Stimulated activated CD8-positive, alpha-beta memory T cell treated with anti-CD3 and anti-CD28 coated beads, Interleukin-7, amount 100 ng/mL, for 4 hours (primary cell): ENCODE measurements around the gene USP5.
"Not testable (repeated sequence)": the region's sequence is repeated elsewhere in the genome, so short reads cannot be mapped to it uniquely, and the experiment has no call there.

Experiments
- DNase-seq, 2 donors: peaks; one replicate each; pipeline ENCODE4 v3.0.0-alpha.2; 2020; ENCODE audit warnings: low read depth in 2 of 2

The USP5 gene

GRCh38 chr12:6887460-6887859 lies 35.5 kb downstream of the USP5 start:
- DNase-seq, result no peak

DNA sequence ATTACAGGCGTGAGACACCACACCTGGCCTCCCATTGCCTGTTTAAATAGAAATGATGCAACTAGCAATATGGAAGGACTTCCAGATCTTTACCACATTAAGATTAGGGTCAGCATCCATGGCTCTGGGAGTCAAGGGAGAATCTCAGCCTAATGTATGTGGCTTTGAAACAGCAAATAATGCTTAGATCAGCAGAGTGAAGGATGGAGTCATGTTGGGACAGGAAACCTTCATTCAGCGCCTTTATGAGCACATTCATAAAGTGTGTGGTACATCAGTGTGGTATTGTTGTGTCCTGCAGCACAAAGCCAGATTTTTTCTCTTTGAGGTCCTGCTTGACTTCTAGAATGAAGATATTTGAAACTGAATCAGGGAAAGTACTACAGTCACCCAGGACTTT lies 36.4 kb downstream of the USP5 start:
- DNase-seq, result no peak

DNA sequence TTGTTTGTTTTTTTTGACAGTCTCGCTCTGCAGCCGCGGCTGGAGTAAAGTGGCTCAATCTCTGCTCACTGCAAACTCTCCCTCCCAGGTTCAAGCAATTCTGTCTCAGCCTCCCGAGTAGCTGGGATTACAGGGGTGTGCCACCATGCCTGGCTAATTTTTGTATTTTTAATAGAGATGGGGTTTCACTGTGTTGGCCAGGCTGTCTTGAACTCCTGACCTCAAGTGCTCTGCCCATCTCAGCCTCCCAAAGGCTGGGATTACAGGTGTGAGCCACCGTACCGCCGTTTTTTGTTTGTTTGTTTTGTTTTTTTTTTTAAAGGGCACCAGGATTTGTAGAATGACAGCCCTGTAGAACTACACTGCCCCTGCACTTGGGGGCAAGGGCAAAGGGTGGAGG lies 36.8 kb downstream of the USP5 start:
- DNase-seq, result not testable (repeated sequence)

DNA sequence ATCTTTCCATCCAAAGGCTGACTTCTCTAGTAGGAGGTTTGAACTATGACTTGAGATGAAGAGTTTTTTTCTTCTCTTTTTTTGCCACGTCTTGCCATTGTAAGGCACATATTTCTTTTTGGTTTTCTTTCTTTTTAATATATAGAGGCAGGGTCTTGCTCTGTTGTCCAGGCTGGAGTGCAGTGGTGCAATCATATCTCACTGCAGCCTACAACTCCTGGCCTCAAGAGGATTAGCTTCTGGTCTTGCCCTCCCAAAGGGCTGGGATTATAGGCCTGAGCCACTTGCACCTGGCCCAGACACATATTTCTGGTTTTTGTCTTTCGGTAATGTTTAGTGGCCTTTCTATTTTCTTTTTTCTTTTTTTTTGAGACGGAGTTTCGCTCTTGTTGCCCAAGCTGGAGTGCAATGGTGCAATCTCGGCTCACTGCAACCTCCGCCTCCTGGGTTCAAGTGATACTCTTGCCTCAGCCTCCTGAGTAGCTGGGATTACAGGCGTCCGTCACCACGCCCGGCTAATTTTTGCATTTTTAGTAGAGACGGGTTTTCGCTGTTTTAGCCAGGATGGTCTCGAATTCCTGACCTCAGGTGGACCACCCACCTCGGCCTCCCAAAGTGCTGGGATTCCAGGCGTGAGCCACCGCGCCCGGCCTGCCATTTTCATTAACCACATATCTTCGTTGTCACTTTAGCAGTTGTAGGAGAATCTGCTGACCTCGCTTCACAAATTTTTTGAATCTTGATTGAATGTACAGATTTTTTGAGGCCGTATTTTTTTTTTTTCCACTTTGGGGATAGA lies 38.0 kb downstream of the USP5 start:
- DNase-seq, result not testable (repeated sequence)

GRCh38 chr12:6890789-6891645 lies 39.1 kb downstream of the USP5 start:
- peak; percentile 95 to 99 for DNase-seq

GRCh38 chr12:6891646-6892001 lies 39.7 kb downstream of the USP5 start:
- DNase-seq, result no peak

GRCh38 chr12:6892683-6893082 lies 40.7 kb downstream of the USP5 start:
- DNase-seq, result not testable (repeated sequence)

DNA sequence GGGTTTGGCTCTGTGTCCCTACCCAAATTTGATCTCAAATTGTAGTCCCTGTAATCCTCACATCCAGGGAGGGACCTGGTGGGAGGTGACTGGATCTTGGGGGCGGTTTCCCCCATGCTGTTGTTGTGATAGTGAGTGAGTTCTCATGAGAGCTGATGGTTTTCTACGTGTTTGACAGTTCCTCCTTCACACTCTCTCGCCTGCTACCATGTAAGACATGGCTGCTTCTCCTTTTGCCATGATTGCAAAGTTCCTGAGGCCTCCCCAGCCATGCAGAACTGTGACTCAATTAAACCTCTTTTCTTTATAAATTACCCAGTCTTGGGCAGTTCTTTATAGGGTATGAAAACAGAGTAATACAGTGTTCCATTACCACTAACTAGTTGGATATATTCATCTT lies 42.4 kb downstream of the USP5 start:
- no peak for DNase-seq

DNA sequence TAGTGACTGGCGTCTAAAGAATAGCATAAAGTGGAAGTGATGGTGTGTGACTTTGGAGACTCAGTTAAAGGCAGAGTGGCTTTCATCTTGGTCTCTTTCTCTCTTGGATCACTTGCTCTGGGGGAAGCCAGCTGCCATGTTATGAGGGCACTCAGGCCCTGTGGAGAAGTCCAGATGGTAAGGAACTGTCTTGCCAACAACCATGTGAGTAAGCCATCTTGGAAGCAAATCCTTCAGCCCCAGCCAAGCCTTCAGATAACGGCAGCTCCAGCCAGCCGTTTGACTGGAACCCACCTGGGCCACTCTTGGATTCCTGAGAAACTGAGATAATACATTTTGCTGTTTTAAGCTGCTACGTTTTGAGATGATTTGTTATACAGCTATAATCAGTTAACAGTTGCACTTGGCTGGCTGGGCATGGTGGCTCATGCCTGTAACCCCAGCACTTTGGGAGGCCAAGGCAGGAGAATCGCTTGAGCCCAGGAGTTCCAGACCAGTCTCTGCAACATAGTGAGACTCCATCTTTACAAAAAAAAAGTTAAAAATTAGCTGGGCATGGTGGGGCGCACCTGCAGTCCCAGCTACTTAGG lies 45.0 kb downstream of the USP5 start:
- DNase-seq, result no peak

DNA sequence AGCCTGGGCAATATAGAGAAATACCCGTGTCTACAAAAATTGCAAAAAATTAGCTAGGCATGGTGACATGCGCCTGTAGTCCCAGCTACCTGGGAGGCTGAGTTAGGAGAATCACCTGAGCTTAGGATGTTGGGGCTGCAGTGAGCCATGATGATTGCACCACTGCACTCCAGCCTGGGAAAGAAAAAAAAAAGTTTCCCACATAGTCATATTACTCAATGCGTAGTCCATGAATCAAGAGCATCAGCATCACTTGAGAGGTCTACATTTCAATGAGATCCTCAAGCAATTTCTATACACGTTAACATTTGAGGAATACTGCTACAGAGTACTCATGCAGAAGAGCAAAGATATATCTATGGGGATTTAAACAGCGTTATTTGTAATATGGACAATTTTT lies 47.5 kb downstream of the USP5 start:
- DNase-seq, result no peak

- DNase-seq, result peak in 1 of 2 donors; percentile 33
These were observed 48.0 kb downstream of the USP5 start for GRCh38 chr12:6899837-6900519.

DNA sequence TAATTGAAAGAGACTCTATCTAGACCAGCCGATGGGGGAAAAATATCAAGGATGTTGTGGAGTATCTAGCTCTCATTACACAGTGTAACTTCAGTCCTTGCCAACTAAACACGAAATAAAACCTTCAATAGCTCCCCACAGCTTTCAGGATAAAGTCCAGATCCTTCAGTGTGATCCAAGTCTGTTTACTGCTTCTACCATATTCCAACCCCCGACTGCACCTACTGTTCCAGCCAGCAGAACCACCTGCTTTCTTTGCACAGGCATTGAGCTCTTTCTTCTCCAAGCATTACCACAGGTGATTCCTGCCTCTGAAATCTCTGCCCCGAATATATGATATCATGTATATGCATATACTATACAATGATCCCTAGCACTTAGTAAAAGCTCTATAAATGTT lies 50.5 kb downstream of the USP5 start:
- no peak for DNase-seq

DNA sequence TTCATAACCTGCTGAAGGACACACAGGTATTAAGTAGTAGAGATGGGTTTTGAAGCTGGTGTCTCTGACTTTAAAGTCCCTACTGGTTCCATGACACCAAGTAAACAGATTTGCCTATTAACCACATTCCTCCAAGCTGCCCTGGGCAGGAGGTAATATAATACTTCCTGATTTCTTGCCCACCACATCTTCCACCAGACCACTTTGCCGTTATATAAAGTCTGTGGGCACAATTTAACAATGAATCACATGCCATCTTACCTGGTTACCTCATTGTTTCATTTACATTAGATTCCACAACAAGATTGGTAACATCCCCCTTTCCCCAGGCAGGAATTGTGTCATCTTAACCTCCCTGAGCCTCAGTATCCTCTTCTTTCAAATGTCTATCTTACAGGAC lies 51.8 kb downstream of the USP5 start:
- DNase-seq, result no peak

DNA sequence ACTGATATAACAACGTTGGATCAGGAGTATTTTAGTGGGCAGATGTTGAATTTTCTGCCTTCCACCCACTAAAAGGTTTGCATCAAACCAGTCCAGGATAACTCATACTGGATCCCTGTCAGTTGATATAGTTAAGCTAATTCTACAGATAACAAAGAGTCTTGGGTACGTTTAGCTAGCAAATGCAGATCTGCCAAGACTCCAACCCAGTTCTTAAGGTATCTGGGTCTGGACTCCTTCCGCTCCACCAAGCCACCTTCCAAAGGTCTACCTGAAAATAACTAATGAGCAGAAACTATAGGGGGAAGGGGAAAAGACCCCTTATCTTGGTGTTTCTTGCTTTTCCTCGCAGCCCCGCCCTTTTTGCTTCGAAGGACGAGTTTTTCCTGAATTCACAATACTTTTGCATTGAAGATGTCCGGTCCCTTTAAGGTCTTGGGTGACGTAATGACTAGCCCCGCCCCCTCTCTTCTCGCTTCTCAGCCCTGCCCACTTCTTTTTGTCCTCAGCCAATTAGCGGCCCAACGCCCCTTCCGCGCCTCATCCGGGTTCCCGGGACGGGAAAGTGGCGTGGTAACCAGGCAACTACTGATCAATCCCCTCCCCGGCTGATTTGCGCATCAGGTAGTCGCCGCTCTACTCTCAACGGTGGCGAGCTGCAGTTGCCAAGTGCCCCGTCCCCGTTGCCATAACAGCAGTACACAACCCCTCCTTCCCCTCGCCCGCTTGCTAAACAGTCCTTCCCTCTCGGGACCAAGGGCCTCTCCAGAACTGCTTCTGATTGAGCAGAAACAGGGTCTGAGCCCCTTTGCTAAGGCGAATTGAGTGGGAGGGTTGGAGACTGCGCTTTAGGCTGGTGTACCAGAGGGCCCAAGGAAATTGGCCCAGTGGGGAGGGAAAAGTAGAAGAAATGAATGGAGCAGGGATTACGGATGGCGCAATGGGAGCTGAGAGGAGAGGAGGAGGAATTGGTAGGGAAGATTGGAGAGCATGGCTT lies 52.6 kb downstream of the USP5 start, which contains the start of gene LRRC23:
TSS of gene LRRC23 (plus strand) at position 543 of the 997 bp plus-strand sequence. CDS start 812 bp downstream, outside the sequence.
- DNase-seq, result peak; percentile 93 to 95

DNA sequence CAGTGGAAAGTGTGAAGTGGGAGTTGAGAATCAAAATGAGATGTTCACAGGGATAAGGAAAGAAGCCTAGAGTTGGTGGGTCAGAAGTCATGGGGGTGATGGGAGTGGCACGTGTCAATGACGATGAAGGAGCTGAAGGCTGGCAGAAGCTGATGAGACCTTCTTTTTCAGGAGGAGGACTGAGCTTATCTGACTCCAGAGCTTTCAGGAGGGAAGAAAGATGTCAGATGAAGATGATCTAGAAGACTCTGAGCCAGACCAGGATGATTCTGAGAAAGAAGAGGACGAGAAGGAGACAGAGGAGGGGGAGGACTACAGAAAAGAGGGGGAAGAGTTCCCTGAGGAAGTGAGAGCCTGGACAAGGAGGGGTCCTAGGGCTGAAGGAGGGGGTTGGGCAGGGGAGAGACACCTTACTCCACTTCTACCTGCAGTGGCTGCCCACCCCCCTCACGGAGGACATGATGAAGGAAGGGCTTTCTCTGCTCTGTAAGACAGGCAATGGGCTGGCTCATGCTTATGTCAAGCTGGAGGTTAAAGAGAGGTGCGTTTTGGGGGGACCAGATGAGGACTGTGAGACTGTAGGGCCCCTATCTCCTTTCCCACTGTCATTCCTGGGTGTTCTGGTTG lies 53.6 kb downstream of the USP5 start:
- no peak for DNase-seq

GRCh38 chr12:6908141-6908540 lies 56.2 kb downstream of the USP5 start:
- not testable (repeated sequence) for DNase-seq

DNA sequence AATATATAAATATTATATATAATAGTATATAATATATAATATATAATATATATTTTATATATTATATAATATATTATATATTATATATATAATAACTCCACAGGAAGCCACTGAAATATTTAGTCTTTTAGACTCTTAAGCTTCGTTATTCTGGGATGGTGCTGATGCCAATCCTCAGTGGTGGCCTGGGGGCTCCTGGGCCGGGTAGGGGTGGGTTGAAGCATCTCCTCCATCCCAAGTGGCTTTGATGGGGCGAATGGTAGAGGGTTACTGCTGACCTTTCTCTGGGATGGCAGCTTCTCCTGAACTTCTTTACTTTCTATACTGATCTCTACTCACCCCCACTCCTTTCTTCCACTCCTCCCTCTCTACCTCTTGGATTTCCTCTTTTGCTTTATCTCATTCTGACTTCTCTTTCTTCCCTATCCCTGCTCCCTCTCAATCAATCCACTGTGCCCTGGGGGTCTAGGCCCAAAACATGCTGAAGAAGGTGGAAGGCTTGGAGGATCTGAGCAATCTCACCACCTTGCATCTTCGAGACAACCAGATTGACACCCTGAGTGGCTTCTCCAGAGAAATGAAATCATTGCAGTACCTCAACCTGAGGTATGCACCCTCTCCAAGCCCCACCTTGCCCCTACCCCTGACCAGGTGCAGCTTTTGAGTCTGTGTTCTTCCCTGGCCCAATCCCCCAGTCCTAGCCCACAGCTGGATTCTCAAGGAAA lies 57.6 kb downstream of the USP5 start:
- DNase-seq, result no peak

DNA sequence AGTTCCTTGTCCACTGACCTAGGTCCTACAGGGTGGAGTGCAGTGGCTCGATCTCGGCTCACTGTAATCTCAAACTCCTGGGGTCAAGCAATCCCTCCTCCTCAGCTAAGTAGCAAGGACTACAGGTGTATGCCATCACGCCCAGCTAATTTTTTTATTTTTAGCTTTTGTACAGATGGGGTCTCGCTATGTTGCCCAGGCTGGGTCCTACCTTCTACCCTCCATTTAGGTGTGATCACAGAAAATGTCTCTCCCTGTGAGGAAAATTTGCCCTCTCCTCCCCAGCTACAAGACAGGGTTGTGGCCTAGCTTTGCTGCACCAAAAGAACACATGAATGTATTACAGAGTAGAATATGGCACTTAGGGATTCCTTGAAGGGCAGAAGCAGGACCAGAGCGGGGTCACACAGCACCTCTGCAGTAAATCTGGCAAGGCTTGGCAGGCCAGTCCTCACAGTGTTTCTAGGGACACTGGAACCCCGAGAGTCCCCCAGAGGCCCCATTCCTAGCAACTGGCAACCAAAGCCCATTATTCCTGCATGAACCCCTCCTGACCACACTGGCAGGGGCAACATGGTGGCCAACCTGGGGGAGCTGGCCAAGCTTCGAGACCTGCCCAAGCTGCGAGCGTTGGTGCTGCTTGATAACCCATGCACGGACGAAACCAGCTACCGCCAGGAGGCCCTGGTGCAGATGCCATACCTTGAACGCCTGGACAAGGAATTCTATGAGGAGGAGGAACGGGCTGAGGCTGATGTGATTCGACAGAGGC lies 60.4 kb downstream of the USP5 start:
- DNase-seq, result no peak
